GM12872 (cell line): ENCODE measurements around the gene NOTCH3.

ENCODE experiments used
- TF ChIP-seq, protein P1 (sequence below): IDR thresholded peaks from 3 replicates; pipeline ENCODE4 v1.5.1; 2011; ENCODE audit warnings: low read depth, mild to moderate bottlenecking, low read length, moderate library complexity; ENCODE audit not compliant: insufficient read depth

Gene NOTCH3

DNA sequence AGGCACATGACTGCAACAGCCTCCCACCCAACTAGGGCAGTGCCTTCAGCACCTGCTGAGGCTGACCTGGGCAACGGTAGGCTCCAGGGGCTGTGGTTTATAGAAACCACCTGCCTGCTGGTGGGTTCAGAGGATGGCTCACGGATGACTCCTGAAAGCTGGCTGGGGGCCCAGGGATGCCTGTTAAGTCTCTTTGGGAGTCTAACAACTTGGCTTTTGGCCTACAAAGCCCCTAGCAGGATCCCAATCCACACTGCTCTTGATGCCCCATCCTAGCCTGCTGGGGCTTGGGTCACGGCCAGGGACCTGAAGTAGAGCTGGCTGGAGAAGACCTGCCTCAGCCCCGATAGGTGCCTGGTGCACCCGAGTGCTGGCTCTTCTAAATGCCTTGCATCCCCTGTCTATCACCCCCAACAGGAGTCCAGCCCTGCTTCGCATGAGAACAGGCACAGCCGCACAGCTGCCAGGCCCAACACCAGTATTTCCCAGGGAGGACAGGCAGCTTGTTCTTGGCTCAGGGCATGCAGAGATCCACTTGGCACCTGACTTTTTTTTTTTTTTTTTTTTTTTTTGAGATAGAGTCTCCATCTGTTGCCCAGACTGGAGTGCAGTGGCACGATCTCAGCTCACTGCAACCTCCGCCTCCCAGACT, 40.6 kb upstream of the NOTCH3 start:
- TF ChIP-seq, protein P1, sequence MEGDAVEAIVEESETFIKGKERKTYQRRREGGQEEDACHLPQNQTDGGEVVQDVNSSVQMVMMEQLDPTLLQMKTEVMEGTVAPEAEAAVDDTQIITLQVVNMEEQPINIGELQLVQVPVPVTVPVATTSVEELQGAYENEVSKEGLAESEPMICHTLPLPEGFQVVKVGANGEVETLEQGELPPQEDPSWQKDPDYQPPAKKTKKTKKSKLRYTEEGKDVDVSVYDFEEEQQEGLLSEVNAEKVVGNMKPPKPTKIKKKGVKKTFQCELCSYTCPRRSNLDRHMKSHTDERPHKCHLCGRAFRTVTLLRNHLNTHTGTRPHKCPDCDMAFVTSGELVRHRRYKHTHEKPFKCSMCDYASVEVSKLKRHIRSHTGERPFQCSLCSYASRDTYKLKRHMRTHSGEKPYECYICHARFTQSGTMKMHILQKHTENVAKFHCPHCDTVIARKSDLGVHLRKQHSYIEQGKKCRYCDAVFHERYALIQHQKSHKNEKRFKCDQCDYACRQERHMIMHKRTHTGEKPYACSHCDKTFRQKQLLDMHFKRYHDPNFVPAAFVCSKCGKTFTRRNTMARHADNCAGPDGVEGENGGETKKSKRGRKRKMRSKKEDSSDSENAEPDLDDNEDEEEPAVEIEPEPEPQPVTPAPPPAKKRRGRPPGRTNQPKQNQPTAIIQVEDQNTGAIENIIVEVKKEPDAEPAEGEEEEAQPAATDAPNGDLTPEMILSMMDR, result no peak

GRCh38 chr19:15240515-15240914, 39.7 kb upstream of the NOTCH3 start:
- TF ChIP-seq, protein P1, result no peak

GRCh38 chr19:15239337-15239949, 38.6 kb upstream of the NOTCH3 start:
- TF ChIP-seq, protein P1, result no peak

- TF ChIP-seq, protein P1, result no peak
Measured at GRCh38 chr19:15238639-15239155, 37.9 kb upstream of the NOTCH3 start.

DNA sequence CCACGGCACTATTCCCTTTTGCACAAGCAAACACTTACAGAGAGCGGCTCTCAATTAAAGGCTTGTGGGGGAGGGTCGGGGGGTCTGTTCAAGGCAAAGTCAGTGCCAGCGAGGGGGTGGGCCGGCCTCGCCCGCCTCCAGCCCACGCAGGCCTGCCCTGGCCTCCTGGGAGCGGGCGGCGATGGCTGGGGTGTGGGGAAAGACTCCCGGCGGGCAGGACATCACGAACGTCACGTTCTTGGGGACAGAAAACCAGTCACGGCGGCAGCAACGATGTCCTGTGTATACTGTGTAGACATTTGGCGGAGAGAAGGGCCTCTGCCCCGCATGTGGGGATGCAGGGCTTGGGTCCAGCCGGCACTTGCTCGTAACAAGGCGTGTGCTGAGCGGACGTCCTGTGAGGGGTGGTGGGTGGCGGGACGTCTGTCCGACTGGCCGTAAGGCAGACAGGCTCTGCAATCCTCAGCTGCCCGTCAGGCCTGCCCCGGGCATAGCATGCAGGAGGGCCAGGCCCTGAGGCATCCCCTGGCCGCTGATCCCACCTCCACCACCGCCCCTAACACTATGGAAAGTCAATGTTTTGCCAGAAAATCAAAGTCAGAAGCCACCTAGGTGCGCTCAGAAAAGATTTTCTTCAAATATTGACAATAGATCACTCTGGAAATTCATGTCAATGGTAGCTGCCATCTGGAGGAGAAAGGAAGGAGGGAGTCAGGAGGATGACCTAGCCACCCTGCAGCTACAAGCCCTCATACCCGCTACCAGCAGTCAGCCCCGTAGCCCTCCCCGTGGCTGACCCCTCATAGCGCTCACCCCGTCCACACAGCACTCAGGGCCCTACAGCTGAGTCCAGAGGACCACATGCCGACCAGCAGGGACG, 37.2 kb upstream of the NOTCH3 start:
- TF ChIP-seq, protein P1, result no peak

DNA sequence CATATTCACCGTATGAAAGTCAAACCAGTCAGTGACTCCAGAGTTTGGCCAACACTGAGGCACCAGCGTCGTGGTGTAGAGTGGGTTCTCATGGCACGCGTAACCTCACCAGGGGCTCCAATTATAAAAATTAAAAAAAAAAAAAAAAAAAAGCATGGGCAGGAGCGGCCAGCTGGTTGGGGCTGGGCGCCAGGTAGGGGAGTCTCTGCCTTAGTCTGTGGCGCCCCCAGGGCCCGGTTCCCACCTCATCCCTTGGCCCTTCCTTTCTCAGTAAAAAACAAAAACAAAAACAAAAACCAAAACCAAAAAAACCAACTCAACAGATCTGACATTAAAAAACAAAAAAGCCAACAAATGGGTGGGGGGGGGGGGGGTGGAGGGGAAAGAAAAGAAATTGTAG, 36.1 kb upstream of the NOTCH3 start:
- TF ChIP-seq, protein P1, result no peak

DNA sequence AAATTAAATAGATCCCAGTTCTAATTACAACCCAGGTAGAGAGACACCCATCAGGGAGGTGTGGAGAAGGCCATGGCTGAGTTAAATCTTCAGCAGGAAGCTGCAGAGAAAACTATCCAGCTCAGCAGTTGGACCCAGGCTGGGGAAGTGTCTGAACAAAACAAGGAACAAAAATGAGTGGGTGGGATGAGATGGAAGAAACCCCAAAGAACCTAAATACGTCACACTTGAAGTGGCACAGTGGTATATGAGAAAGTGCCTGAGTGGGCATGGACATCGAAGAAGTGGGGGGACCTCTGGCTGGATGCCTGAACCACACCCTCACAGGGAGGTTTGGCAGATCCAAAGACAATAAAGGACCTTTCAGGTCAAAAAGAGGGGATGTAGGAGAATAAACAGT, 35.0 kb upstream of the NOTCH3 start:
- TF ChIP-seq, protein P1, result no peak
